ENCODE measurements around the gene TMEM38A. TPM values are rescaled to one million over a fixed set of nuclear protein-coding genes. Genes with fewer than 3 reads are reported as not detected.

TMEM38A gene
- total and polyA plus RNA-seq, 4 donors = 3.1 to 6.2 (median 3.9) TPM

DNA sequence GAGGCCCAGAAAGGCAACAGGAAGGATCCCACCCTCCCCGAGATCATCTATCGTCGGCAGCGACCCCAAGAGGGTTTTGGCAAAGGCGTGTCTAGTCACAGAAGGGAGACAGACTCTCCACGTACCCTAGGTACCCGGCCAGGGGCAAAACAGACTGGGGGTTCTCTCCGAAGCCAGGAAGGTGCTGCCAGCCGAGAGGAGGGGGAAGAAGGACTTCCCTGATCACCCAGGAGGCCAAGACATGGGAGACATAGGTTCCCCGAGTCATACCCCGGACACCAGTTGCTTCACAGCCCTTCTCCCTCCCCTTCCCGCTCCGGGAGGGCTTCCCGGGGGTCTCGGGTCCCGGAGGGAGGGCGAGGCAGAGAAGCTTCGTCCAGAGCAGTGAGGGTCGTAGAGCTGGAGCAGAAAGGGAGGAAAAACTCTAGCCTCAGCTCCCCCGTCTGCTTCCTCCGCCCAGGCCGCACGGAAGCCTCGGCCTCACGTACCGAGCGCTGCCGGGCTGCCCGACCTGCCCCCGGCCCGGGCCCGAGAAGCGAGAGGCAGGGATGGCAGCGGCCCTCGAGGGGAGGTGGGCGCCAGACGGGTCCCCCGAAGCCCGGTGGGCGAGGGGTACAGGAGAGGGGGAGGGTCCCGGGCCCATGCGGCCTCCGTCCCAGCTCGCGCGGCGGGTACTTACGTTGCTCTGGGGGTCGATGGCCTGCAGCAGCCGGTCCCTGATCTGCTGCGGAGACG is 33.6 kb upstream of the TMEM38A start:
- Histone ChIP-seq H3K36me3 (ENCODE audit: control insufficient read depth in 4 of 4, insufficient read depth in 3 of 4, low read depth in 1 of 4, low read length in 3 of 4) (peaks cover 0 to 8% (median 4%) of the 10 kb centered on the region in 4 donors), H3K4me3 (ENCODE audit: low read depth in 1 of 3, low read length in 3 of 3) (peak overlapping the region; percentile 91 to 99 (median 97)), H3K27me3 (ENCODE audit: control insufficient read depth in 4 of 4, insufficient read depth in 4 of 4, low read length in 3 of 4) (no peaks in the 10 kb centered on the region), H3K4me1 (ENCODE audit: control insufficient read depth in 4 of 4, insufficient read depth in 4 of 4, low read length in 3 of 4) (peaks cover 4 to 45% (median 32%) of the 10 kb centered on the region in 4 donors), H3K27ac (ENCODE audit: low read depth in 1 of 2, low read length in 2 of 2) (peak overlapping the region; percentile 37 to 70), H3K9ac (ENCODE audit: low read depth in 1 of 2, low read length in 2 of 2) (peak overlapping the region; percentile 75 to 87), H3K9me3 (ENCODE audit: control insufficient read depth in 4 of 4, low read length in 3 of 4) (no peaks in the 10 kb centered on the region)
- WGBS = under 1% methylated on average over 52 of the region's 52 CpGs
- no peak for TF ChIP-seq NR2F2 (IDR thresholded peaks at IDR 0.05)
- TF ChIP-seq, protein P1, sequence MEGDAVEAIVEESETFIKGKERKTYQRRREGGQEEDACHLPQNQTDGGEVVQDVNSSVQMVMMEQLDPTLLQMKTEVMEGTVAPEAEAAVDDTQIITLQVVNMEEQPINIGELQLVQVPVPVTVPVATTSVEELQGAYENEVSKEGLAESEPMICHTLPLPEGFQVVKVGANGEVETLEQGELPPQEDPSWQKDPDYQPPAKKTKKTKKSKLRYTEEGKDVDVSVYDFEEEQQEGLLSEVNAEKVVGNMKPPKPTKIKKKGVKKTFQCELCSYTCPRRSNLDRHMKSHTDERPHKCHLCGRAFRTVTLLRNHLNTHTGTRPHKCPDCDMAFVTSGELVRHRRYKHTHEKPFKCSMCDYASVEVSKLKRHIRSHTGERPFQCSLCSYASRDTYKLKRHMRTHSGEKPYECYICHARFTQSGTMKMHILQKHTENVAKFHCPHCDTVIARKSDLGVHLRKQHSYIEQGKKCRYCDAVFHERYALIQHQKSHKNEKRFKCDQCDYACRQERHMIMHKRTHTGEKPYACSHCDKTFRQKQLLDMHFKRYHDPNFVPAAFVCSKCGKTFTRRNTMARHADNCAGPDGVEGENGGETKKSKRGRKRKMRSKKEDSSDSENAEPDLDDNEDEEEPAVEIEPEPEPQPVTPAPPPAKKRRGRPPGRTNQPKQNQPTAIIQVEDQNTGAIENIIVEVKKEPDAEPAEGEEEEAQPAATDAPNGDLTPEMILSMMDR (IDR thresholded peaks at IDR 0.05; ENCODE audit: low read depth, low read length, missing input control) = no peak
- no peak for TF ChIP-seq YY1 (IDR thresholded peaks at IDR 0.05)
- no peak for TF ChIP-seq HNF4G (IDR thresholded peaks at IDR 0.05)
- no peak for TF ChIP-seq RAD21 (IDR thresholded peaks at IDR 0.05)
- DNase-seq (ENCODE audit: low spot score) = peak; percentile 41

DNA sequence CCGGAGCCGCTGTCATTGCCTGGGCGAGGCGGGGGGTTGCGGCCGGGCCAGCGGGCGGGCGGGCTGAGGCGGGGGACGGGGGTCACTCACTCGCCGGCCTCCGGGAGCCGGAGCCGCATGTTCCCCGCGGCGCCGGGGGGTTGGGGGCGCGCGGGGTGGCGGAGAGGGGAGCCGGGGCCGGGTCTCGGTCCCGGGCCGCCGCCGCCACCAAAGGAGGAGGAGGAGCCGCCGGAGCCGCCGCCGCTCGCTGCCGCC is 33.1 kb upstream of the TMEM38A start:
- no peak for DNase-seq (ENCODE audit: low spot score)
- Histone ChIP-seq H3K4me1 (ENCODE audit: control insufficient read depth in 4 of 4, insufficient read depth in 4 of 4, low read length in 3 of 4) (peaks cover 6 to 48% (median 32%) of the 10 kb centered on the region in 4 donors), H3K9ac (ENCODE audit: low read depth in 1 of 2, low read length in 2 of 2) (peak overlapping the region; percentile 75 to 87), H3K4me3 (ENCODE audit: low read depth in 1 of 3, low read length in 3 of 3) (peak overlapping the region; percentile 91 to 99 (median 97)), H3K27ac (ENCODE audit: low read depth in 1 of 2, low read length in 2 of 2) (peak overlapping the region; percentile 37 to 70), H3K36me3 (ENCODE audit: control insufficient read depth in 4 of 4, insufficient read depth in 3 of 4, low read depth in 1 of 4, low read length in 3 of 4) (peaks cover 0 to 11% (median 4%) of the 10 kb centered on the region in 4 donors), H3K27me3 (ENCODE audit: control insufficient read depth in 4 of 4, insufficient read depth in 4 of 4, low read length in 3 of 4) (no peaks in the 10 kb centered on the region), H3K9me3 (ENCODE audit: control insufficient read depth in 4 of 4, low read length in 3 of 4) (no peaks in the 10 kb centered on the region)
- TF ChIP-seq SP1 (IDR thresholded peaks at IDR 0.05) = no peak
- TF ChIP-seq, protein P2, sequence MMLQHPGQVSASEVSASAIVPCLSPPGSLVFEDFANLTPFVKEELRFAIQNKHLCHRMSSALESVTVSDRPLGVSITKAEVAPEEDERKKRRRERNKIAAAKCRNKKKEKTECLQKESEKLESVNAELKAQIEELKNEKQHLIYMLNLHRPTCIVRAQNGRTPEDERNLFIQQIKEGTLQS (IDR thresholded peaks at IDR 0.05) = no peak
- TF ChIP-seq YY1 (IDR thresholded peaks at IDR 0.05) = no peak
- TF ChIP-seq, protein P3, sequence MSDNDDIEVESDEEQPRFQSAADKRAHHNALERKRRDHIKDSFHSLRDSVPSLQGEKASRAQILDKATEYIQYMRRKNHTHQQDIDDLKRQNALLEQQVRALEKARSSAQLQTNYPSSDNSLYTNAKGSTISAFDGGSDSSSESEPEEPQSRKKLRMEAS (IDR thresholded peaks at IDR 0.05) = no peak
- TF ChIP-seq, protein P1 (IDR thresholded peaks at IDR 0.05; ENCODE audit: low read depth, low read length, missing input control) = no peak
- TF ChIP-seq, protein P4, sequence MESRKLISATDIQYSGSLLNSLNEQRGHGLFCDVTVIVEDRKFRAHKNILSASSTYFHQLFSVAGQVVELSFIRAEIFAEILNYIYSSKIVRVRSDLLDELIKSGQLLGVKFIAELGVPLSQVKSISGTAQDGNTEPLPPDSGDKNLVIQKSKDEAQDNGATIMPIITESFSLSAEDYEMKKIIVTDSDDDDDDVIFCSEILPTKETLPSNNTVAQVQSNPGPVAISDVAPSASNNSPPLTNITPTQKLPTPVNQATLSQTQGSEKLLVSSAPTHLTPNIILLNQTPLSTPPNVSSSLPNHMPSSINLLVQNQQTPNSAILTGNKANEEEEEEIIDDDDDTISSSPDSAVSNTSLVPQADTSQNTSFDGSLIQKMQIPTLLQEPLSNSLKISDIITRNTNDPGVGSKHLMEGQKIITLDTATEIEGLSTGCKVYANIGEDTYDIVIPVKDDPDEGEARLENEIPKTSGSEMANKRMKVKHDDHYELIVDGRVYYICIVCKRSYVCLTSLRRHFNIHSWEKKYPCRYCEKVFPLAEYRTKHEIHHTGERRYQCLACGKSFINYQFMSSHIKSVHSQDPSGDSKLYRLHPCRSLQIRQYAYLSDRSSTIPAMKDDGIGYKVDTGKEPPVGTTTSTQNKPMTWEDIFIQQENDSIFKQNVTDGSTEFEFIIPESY (IDR thresholded peaks at IDR 0.05) = no peak
- no peak for TF ChIP-seq HNF4A (conservative IDR thresholded peaks at IDR 0.05)
- no peak for TF ChIP-seq RAD21 (IDR thresholded peaks at IDR 0.05)
- TF ChIP-seq JUND (IDR thresholded peaks at IDR 0.05) = no peak
- TF ChIP-seq EGR1 (IDR thresholded peaks at IDR 0.05; ENCODE audit: low read depth in 2 of 2) = no peak
- no peak for TF ChIP-seq TAF1 (conservative IDR thresholded peaks at IDR 0.05)
- no peak for TF ChIP-seq HNF4G (IDR thresholded peaks at IDR 0.05)
- no peak for TF ChIP-seq NR2F2 (IDR thresholded peaks at IDR 0.05)
- no peak for TF ChIP-seq FOXA1 (IDR thresholded peaks at IDR 0.05)
- TF ChIP-seq FOXA2 (IDR thresholded peaks at IDR 0.05) = no peak
- TF ChIP-seq RXRA (IDR thresholded peaks at IDR 0.05) = no peak
- TF ChIP-seq, protein P5, sequence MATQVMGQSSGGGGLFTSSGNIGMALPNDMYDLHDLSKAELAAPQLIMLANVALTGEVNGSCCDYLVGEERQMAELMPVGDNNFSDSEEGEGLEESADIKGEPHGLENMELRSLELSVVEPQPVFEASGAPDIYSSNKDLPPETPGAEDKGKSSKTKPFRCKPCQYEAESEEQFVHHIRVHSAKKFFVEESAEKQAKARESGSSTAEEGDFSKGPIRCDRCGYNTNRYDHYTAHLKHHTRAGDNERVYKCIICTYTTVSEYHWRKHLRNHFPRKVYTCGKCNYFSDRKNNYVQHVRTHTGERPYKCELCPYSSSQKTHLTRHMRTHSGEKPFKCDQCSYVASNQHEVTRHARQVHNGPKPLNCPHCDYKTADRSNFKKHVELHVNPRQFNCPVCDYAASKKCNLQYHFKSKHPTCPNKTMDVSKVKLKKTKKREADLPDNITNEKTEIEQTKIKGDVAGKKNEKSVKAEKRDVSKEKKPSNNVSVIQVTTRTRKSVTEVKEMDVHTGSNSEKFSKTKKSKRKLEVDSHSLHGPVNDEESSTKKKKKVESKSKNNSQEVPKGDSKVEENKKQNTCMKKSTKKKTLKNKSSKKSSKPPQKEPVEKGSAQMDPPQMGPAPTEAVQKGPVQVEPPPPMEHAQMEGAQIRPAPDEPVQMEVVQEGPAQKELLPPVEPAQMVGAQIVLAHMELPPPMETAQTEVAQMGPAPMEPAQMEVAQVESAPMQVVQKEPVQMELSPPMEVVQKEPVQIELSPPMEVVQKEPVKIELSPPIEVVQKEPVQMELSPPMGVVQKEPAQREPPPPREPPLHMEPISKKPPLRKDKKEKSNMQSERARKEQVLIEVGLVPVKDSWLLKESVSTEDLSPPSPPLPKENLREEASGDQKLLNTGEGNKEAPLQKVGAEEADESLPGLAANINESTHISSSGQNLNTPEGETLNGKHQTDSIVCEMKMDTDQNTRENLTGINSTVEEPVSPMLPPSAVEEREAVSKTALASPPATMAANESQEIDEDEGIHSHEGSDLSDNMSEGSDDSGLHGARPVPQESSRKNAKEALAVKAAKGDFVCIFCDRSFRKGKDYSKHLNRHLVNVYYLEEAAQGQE (IDR thresholded peaks at IDR 0.05) = no peak
- TF ChIP-seq GABPA (IDR thresholded peaks at IDR 0.05 in 1 of 2, conservative IDR thresholded peaks at IDR 0.05 in 1 of 2) = no peak
- WGBS = under 1% methylated on average over 38 of the region's 38 CpGs

Measured in liver (tissue), 9 donors.